IMR-90 (cell line): ENCODE results near the gene SLIT1. TPM values are rescaled to one million over a fixed set of nuclear protein-coding genes. Genes with fewer than 3 reads are reported as not detected.

Experiments used
- ATAC-seq: fragments of 200-7000 bp; cut with Tn5 transposase; 2 replicates; pipeline ENCODE4 v1.9.1; 2020; ENCODE audit warnings: low read depth, mild to moderate bottlenecking, moderate library complexity
- BruUV-seq: library from RNA; stranded (reverse); fragments of 400-500 nt; replicated peaks from 2 replicates; lab custom pipeline; 2021; lab: Mats Ljungman, UMichigan
- CTCF ChIA-PET: fragments of 300-600 bp; formaldehyde crosslinking; extraction: SDS; loops from one replicate; lab custom pipeline; 2021; ENCODE audit warnings: antibody characterized with exemption; lab: Yijun Ruan, JAX
- POLR2A ChIA-PET: fragments of 300-600 bp; sonication (Branson Sonifier 250); formaldehyde crosslinking; loops from one replicate; lab custom pipeline; 2022; ENCODE audit warnings: antibody characterized with exemption; ENCODE audit not compliant: unreplicated experiment; lab: Charles Lee
- DNase-seq: peaks from one replicate; pipeline ENCODE4 v3.0.0; 2013
- H2AFZ ChIP-seq: replicated peaks from 2 replicates; pipeline ENCODE3; 2013; ENCODE audit warnings: low read length, mild to moderate bottlenecking; ENCODE audit not compliant: poor library complexity
- H2AK5ac ChIP-seq: 2 replicates; pipeline ENCODE4 v1.6.1; 2013; ENCODE audit warnings: low read depth, low read length, inconsistent platforms
- H2AK9ac ChIP-seq: replicated peaks from 2 replicates; pipeline ENCODE3; 2013; ENCODE audit warnings: mild to moderate bottlenecking, low read depth, low read length, moderate library complexity; ENCODE audit not compliant: poor library complexity
- H2BK120ac ChIP-seq: 2 replicates; pipeline ENCODE4 v1.6.1; 2013; ENCODE audit warnings: low read depth, low read length, inconsistent platforms
- H2BK15ac ChIP-seq: 3 replicates; pipeline ENCODE4 v1.6.1; 2013; ENCODE audit warnings: low read depth, low read length, inconsistent platforms
- H2BK20ac ChIP-seq: 2 replicates; pipeline ENCODE4 v1.6.1; 2013; ENCODE audit warnings: low read depth, mild to moderate bottlenecking, inconsistent platforms, low read length, moderate library complexity
- H2BK5ac ChIP-seq: 2 replicates; pipeline ENCODE4 v1.6.1; 2013; ENCODE audit warnings: mild to moderate bottlenecking, low read depth, low read length, inconsistent platforms; ENCODE audit not compliant: poor library complexity, severe bottlenecking
- H3K14ac ChIP-seq: replicated peaks from 2 replicates; pipeline ENCODE4 v1.6.1; 2013; ENCODE audit warnings: low read depth, low read length, inconsistent platforms
- H3K18ac ChIP-seq: 2 replicates; pipeline ENCODE4 v1.6.1; 2013; ENCODE audit warnings: low read depth, low read length, control low read depth
- H3K23ac ChIP-seq: 2 replicates; pipeline ENCODE4 v1.6.1; 2013; ENCODE audit warnings: low read depth, low read length, inconsistent platforms
- H3K27ac ChIP-seq: 2 replicates; pipeline ENCODE4 v1.5.1; 2013; ENCODE audit warnings: mild to moderate bottlenecking, control low read depth, low read length; ENCODE audit not compliant: insufficient read depth
- H3K27me3 ChIP-seq: 2 replicates; pipeline ENCODE4 v1.6.1; 2013; ENCODE audit warnings: low read length; ENCODE audit not compliant: control insufficient read depth, insufficient read depth
- H3K36me3 ChIP-seq: 2 replicates; pipeline ENCODE4 v1.6.1; 2013; ENCODE audit warnings: low read length, mixed read lengths; ENCODE audit not compliant: control insufficient read depth, insufficient read depth
- H3K4ac ChIP-seq: 2 replicates; pipeline ENCODE4 v1.6.1; 2013; ENCODE audit warnings: low read depth, low read length, inconsistent platforms
- H3K4me1 ChIP-seq: 2 replicates; pipeline ENCODE4 v1.6.1; 2013; ENCODE audit warnings: low read length, mixed read lengths; ENCODE audit not compliant: control insufficient read depth, insufficient read depth
- H3K4me2 ChIP-seq: 2 replicates; pipeline ENCODE4 v1.6.1; 2013; ENCODE audit warnings: low read depth, mild to moderate bottlenecking, control low read depth, low read length, moderate library complexity
- H3K4me3 ChIP-seq: 2 replicates; pipeline ENCODE4 v1.5.1; 2013; ENCODE audit warnings: low read depth, mild to moderate bottlenecking, control low read depth, low read length, moderate library complexity; ENCODE audit not compliant: insufficient read depth
- H3K56ac ChIP-seq: 2 replicates; pipeline ENCODE4 v1.6.1; 2013; ENCODE audit warnings: low read length, inconsistent platforms; ENCODE audit not compliant: insufficient read depth; ENCODE audit errors: extremely low read depth
- H3K79me1 ChIP-seq, 2 experiments: 2 replicates each; pipeline ENCODE4 v1.6.1; 2013; ENCODE audit warnings: low read length in 2 of 2, inconsistent platforms in 1 of 2, low read depth in 1 of 2
- H3K9ac ChIP-seq: 2 replicates; pipeline ENCODE4 v1.6.1; 2013; ENCODE audit warnings: low read depth, low read length, control low read depth
- H3K9me1 ChIP-seq: 2 replicates; pipeline ENCODE4 v1.6.1; 2013; ENCODE audit warnings: low read length, inconsistent platforms; ENCODE audit not compliant: insufficient read depth
- H3K9me3 ChIP-seq: 2 replicates; pipeline ENCODE4 v1.6.1; 2013; ENCODE audit warnings: low read length; ENCODE audit not compliant: control insufficient read depth, insufficient read depth
- H4K20me1 ChIP-seq: 2 replicates; pipeline ENCODE4 v1.6.1; 2013; ENCODE audit warnings: low read length, inconsistent platforms; ENCODE audit not compliant: insufficient read depth
- H4K5ac ChIP-seq: 2 replicates; pipeline ENCODE4 v1.6.1; 2013; ENCODE audit warnings: mild to moderate bottlenecking, low read depth, low read length, control low read depth
- H4K8ac ChIP-seq, 2 experiments: 2 replicates each; pipeline ENCODE4 v1.6.1; 2013; ENCODE audit warnings: low read depth in 2 of 2, low read length in 2 of 2, control low read depth in 1 of 2, inconsistent platforms in 1 of 2
- H4K91ac ChIP-seq: 2 replicates; pipeline ENCODE4 v1.6.1; 2013; ENCODE audit warnings: low read depth, low read length, inconsistent platforms; ENCODE audit not compliant: insufficient read depth
- BHLHE40 ChIP-seq: fragments of 150-350 bp; IDR thresholded peaks from 2 replicates; pipeline ENCODE4 v1.6.1; 2016; ENCODE audit warnings: mild to moderate bottlenecking, low read depth, low read length
- CEBPB ChIP-seq: IDR thresholded peaks from 2 replicates; pipeline ENCODE4 v1.6.1; 2012; ENCODE audit warnings: low read depth, low read length, improper control_type of control experiment
- CHD1 ChIP-seq: IDR thresholded peaks from 2 replicates; pipeline ENCODE4 v1.6.1; 2012; ENCODE audit warnings: low read depth, low read length, improper control_type of control experiment
- FOS ChIP-seq: fragments of 150-350 bp; IDR thresholded peaks from 2 replicates; pipeline ENCODE4 v1.6.1; 2016; ENCODE audit warnings: low read depth, low read length
- NFE2L2 ChIP-seq: fragments of 150-350 bp; IDR thresholded peaks from 2 replicates; pipeline ENCODE4 v1.6.1; 2016; ENCODE audit warnings: low read depth, mild to moderate bottlenecking, low read length
- POLR2A ChIP-seq: IDR thresholded peaks from 2 replicates; pipeline ENCODE4 v1.6.1; 2012; ENCODE audit warnings: mild to moderate bottlenecking, low read depth, low read length
- RAD21 ChIP-seq: IDR thresholded peaks from 2 replicates; pipeline ENCODE4 v1.6.1; 2012; ENCODE audit warnings: low read length, improper control_type of control experiment
- RFX5 ChIP-seq: IDR thresholded peaks from 2 replicates; pipeline ENCODE4 v1.8.0; 2012; ENCODE audit warnings: low read depth, mild to moderate bottlenecking, low read length, moderate library complexity
- SMC3 ChIP-seq: fragments of 150-350 bp; IDR thresholded peaks from 2 replicates; pipeline ENCODE4 v1.6.1; 2016; ENCODE audit warnings: low read depth, mild to moderate bottlenecking, antibody characterized with exemption, low read length, moderate library complexity
- WGBS, 2 experiments: methylation state at CpG; one replicate each; pipeline versions ENCODE4 v1.1.5 to v1.1.7; 2013; ENCODE audit warnings: missing lambda C conversion rate in 2 of 2; ENCODE audit not compliant: insufficient read length in 1 of 2; ENCODE audit errors: extremely low coverage in 2 of 2; 5-methylcytosine and 5-hydroxymethylcytosine counted together
- dilution Hi-C: fragments of 300-500 bp; cut with HindIII; formaldehyde crosslinking; loops from one replicate; pipeline ENCODE4 v1.14.3; 2018; ENCODE audit warnings: low sequenced_read_pairs; ENCODE audit not compliant: unreplicated experiment
- in situ Hi-C: fragments of 300-500 bp; cut with MboI; formaldehyde crosslinking; loops from 3 replicates; pipeline ENCODE4 v1.14.3; 2019; ENCODE audit warnings: low sequenced_read_pairs, inconsistent platforms, mixed read lengths
- intact Hi-C: fragments of 100-400 bp; cut with micrococcal nuclease; formaldehyde crosslinking; loops from 2 replicates; pipeline ENCODE4 v1.10.0; 2022
- polyA plus RNA-seq, 3 experiments: library from polyadenylated mRNA; depleted of rRNA; stranded (reverse); fragments of >200 nt; gene quantifications; 2 replicates each; pipeline ENCODE4 v1.2.3, GENCODE V29; 2012; ENCODE audit warnings: low replicate concordance in 1 of 3
- total RNA-seq: library from RNA; depleted of rRNA; stranded (reverse); fragments of >200 nt; gene quantifications from 2 replicates; pipeline ENCODE4 v1.2.3, GENCODE V29; 2012
- TF ChIP-seq, protein P1 (sequence below): fragments of 150-350 bp; IDR thresholded peaks from 2 replicates; pipeline ENCODE4 v1.6.1; 2016; ENCODE audit warnings: low read depth, mild to moderate bottlenecking, low read length, moderate library complexity, borderline replicate concordance
- TF ChIP-seq, protein P2 (sequence below): fragments of 150-350 bp; IDR thresholded peaks from 2 replicates; pipeline ENCODE4 v1.6.1; 2017; ENCODE audit warnings: mild to moderate bottlenecking, antibody characterized with exemption, low read length, low read depth
- TF ChIP-seq, protein P3 (sequence below): conservative IDR thresholded peaks from 2 replicates; pipeline ENCODE4 v1.5.1; 2012; ENCODE audit warnings: mild to moderate bottlenecking, low read depth, low read length, improper control_type of control experiment

The SLIT1 gene
- total and polyA plus RNA-seq, 2 of the 4 experiments (the other 2 are of a cell fraction) = under 0.01 TPM

DNA sequence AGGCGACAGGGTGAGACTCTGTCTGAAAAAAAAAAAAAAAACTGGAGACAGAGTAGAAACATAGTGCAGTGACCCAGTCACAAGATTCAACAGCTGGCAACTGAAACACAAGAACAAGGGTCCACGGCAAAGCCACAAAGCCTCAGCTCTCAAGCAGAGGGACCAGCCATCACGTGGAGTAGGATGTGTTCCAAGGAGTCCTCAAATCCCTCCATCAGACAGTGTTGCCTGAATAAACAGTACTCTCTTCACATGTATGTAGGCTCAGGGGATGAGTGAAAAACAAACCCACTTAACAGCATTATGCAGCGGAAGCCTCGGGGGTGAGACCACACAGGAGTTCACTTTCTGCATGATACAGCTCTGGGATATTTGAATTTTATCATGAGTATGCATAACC lies 62.0 kb downstream of the SLIT1 start:
- no peak overlapping the region for H2BK15ac ChIP-seq
- TF ChIP-seq, protein P1, sequence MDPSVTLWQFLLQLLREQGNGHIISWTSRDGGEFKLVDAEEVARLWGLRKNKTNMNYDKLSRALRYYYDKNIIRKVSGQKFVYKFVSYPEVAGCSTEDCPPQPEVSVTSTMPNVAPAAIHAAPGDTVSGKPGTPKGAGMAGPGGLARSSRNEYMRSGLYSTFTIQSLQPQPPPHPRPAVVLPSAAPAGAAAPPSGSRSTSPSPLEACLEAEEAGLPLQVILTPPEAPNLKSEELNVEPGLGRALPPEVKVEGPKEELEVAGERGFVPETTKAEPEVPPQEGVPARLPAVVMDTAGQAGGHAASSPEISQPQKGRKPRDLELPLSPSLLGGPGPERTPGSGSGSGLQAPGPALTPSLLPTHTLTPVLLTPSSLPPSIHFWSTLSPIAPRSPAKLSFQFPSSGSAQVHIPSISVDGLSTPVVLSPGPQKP = no peak
- TF ChIP-seq POLR2A (no peak), BHLHE40 (no peak), RAD21 (no peak), SMC3 (no peak), NFE2L2 (no peak), CEBPB (no peak), CHD1 (no peak), FOS (no peak), RFX5 (no peak)
- TF ChIP-seq, protein P2, sequence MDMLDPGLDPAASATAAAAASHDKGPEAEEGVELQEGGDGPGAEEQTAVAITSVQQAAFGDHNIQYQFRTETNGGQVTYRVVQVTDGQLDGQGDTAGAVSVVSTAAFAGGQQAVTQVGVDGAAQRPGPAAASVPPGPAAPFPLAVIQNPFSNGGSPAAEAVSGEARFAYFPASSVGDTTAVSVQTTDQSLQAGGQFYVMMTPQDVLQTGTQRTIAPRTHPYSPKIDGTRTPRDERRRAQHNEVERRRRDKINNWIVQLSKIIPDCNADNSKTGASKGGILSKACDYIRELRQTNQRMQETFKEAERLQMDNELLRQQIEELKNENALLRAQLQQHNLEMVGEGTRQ = no peak
- TF ChIP-seq, protein P3, sequence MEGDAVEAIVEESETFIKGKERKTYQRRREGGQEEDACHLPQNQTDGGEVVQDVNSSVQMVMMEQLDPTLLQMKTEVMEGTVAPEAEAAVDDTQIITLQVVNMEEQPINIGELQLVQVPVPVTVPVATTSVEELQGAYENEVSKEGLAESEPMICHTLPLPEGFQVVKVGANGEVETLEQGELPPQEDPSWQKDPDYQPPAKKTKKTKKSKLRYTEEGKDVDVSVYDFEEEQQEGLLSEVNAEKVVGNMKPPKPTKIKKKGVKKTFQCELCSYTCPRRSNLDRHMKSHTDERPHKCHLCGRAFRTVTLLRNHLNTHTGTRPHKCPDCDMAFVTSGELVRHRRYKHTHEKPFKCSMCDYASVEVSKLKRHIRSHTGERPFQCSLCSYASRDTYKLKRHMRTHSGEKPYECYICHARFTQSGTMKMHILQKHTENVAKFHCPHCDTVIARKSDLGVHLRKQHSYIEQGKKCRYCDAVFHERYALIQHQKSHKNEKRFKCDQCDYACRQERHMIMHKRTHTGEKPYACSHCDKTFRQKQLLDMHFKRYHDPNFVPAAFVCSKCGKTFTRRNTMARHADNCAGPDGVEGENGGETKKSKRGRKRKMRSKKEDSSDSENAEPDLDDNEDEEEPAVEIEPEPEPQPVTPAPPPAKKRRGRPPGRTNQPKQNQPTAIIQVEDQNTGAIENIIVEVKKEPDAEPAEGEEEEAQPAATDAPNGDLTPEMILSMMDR = no peak

More for the DNA sequence above, 62.0 kb downstream of the SLIT1 start:
- ChIA-PET CTCF (no interaction called here), POLR2A (interaction anchor here (0.5 kb wide), 1 partner anchor 137 kb away, joined by 3 read pairs; no protein-coding TSS in a partner anchor)
- H3K4me1 ChIP-seq = no peaks in the 10 kb centered on the region
- H3K56ac ChIP-seq = no peak overlapping the region
- dilution Hi-C loops = no loop called here
- no peak overlapping the region for H4K5ac ChIP-seq
- H4K91ac ChIP-seq = no peak overlapping the region
- H2AK5ac ChIP-seq = no peak overlapping the region
- H3K27me3 ChIP-seq = peaks cover 57% of the 10 kb centered on the region
- H3K4me3 ChIP-seq = no peak overlapping the region
- H2AFZ ChIP-seq = no peak overlapping the region
- H2BK20ac ChIP-seq = no peak overlapping the region
- no peak overlapping the region for H3K4me2 ChIP-seq
- no peak overlapping the region for H3K14ac ChIP-seq
- no TSS peak for BruUV-seq
- no peak overlapping the region for H2BK5ac ChIP-seq
- ATAC-seq (no peak), DNase-seq (no peak)
- H3K4ac ChIP-seq = no peak overlapping the region
- in situ Hi-C loops = no loop called here
- no peak overlapping the region for H4K8ac ChIP-seq
- H3K9me3 ChIP-seq = no peaks in the 10 kb centered on the region
- H3K36me3 ChIP-seq = no peaks in the 10 kb centered on the region
- H3K9ac ChIP-seq = no peak overlapping the region
- H4K20me1 ChIP-seq = no peaks in the 10 kb centered on the region
- no peak overlapping the region for H3K23ac ChIP-seq
- H2BK120ac ChIP-seq = no peak overlapping the region
- no peaks in the 10 kb centered on the region for H3K79me1 ChIP-seq
- intact Hi-C loops = no loop called here
- WGBS, 2 experiments = no CpG with 5 or more reads among the region's 5 CpGs
- H3K27ac ChIP-seq = no peak overlapping the region
- no peaks in the 10 kb centered on the region for H3K9me1 ChIP-seq
- H3K18ac ChIP-seq = no peak overlapping the region
- no peak overlapping the region for H2AK9ac ChIP-seq
